Measurements from ENCODE around the gene MVD.

Gene MVD

DNA sequence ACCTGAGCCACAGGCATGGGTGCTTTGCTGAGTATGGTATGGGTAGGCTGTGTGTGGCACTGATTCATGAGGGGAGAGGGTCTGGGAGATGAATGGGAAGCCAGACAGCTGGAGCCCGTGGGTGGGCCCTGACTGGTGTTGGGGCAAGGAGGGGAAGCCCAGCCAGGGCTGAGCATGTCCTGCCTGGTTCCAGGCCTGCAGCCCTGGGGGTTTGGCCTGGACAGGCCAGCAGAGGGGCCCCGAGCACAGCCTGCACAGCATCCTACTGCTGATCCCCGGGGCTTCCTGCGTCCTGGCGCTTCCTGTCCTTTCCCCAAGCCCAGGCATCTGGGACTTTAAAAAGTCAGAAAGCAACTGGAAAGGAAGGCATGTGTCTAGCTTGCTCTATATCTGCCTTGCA is 4.6 kb upstream of the MVD start:
- TF ChIP-seq, protein P1, sequence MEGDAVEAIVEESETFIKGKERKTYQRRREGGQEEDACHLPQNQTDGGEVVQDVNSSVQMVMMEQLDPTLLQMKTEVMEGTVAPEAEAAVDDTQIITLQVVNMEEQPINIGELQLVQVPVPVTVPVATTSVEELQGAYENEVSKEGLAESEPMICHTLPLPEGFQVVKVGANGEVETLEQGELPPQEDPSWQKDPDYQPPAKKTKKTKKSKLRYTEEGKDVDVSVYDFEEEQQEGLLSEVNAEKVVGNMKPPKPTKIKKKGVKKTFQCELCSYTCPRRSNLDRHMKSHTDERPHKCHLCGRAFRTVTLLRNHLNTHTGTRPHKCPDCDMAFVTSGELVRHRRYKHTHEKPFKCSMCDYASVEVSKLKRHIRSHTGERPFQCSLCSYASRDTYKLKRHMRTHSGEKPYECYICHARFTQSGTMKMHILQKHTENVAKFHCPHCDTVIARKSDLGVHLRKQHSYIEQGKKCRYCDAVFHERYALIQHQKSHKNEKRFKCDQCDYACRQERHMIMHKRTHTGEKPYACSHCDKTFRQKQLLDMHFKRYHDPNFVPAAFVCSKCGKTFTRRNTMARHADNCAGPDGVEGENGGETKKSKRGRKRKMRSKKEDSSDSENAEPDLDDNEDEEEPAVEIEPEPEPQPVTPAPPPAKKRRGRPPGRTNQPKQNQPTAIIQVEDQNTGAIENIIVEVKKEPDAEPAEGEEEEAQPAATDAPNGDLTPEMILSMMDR (IDR thresholded peaks at IDR 0.05; ENCODE audit: low read depth, low read length): no peak

DNA sequence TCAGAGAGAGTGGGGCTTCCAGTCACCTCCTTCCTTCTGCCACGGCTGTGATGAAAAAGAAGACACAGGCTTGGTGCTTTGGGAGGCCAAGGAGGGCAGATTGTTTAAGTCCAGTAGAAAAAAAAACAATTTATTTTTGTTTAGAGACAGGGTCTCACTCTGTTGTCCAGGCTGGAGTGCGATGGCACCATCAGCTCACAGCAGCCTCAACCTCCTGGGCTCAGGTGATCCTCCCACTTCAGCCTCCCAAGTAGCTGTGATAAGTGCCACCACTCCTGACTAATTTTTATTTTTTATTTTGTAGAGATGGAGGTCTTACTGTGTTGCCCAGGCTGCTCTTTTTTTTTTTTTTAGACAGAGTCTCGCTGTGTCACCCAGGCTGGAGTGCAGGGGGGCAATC is 2.7 kb upstream of the MVD start:
- no peak overlapping the region for H3K4me3 ChIP-seq (ENCODE audit: low read depth, low read length)
- TF ChIP-seq, protein P1 (IDR thresholded peaks at IDR 0.05; ENCODE audit: low read depth, low read length): no peak

More for the DNA sequence above, 4.6 kb upstream of the MVD start:
- H3K4me3 ChIP-seq (ENCODE audit: low read depth, low read length): no peak overlapping the region

DNA sequence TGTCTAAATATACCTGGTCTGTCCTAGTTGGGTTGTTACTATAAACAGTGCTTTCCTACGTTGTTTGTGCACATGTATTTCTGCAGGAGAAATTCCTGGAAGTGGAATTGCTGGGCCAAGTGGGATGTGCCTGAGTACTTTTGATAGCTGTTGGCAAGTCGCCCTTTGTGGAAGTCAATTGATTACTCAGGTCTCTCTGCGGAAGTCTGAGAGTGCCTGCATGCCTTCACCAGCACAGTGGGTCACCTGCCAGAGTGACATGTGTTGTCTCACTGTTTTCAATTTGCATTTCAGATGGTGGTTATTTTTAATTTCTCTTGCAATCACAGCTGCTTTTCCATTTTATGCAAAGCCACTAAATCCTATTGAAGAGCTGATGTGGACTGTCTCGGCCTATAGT is 2.3 kb upstream of the MVD start:
- TF ChIP-seq, protein P1 (IDR thresholded peaks at IDR 0.05; ENCODE audit: low read depth, low read length): no peak
- no peak overlapping the region for H3K4me3 ChIP-seq (ENCODE audit: low read depth, low read length)

DNA sequence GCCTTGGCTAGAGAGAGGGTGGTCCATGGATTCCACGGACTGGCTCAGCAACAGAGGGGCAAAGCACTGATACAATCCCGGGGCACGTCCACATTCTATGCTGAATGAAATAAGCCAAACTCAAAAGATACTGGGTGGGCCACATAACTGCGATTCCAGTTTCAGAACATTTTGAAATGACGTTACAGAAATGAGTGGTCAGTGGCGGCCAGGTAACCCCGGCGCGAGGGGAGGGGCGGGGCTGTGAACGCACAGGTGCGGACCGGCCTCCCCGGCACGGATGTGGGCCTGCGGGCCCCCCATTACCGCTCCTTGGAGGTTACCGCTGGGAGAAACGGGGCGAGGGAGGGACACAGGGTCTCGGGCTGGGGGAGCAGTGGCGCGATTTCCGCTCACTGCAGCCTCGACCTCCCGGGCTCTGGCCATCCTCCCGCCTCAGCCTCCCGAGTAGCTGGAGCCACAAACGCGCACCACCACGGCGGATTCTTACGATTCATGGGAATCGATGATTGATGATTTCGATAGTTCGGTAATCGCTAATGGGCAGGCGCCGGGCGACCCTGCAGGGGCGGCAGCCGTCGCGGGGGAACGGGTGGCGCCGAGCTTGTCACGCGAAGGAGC is 559 bp downstream of the MVD start:
- TF ChIP-seq, protein P1 (IDR thresholded peaks at IDR 0.05; ENCODE audit: low read depth, low read length): no peak
- H3K4me3 ChIP-seq (ENCODE audit: low read depth, low read length): peak overlapping the region; percentile 89

DNA sequence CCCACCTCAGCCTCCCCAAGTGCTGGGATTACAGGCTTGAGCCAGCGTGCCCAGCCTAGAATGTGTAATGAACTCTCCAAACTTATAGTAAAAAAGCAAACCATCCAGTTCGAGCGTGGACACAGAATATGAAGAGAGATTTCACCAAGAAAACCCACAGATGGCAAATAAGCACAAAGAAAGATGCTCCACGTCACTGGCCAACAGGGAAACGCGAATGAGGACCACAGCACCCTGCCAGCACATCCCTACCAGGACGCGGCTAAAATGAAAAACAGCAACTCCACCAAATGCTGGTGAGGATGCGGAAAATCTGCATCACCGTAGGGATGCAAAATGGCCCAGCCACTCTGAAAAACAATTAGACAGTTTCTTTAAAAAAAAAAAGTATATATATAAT is 1.4 kb downstream of the MVD start:
- no peak overlapping the region for H3K4me3 ChIP-seq (ENCODE audit: low read depth, low read length)
- TF ChIP-seq, protein P1 (IDR thresholded peaks at IDR 0.05; ENCODE audit: low read depth, low read length): no peak

DNA sequence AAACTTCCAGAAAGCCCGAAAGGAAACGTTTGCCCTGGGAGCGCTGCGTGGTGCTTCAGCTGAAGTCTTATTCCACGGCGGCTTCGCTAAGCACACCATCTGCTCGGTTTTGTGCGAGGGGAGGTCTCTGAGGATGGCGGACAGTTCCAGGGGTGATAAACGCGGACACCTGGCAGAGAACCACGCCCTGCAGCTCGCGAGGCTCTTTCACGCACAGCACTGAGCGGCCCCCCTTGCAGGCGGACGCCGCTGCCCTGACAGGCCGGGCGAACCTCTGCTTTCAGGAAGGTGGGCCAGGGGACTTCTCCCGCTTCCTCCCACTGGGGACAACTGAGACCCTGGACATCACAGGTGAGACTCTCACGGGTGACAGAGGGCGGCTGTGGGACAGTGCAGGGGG is 3.7 kb downstream of the MVD start:
- H3K4me3 ChIP-seq (ENCODE audit: low read depth, low read length): no peak overlapping the region
- TF ChIP-seq, protein P1 (IDR thresholded peaks at IDR 0.05; ENCODE audit: low read depth, low read length): no peak

DNA sequence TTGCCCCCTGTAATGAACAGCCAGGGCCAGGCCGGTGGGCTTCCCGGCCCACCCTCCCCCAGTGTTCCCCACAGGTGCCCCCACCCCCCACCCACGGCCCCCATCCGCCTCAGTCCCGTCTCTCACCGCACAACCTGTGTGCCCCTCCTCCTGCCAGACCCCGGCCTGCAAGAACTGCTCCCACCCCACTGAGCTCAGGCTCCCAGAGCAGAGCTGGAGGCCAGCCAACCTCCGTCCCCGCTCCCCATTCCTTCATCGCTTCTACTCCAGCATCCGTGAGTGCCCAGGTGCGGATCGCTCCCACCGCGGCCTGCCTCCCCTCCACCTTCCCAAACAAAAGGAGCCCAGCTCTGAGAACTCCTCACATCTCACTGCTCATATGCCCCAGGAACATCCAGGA is 4.2 kb downstream of the MVD start:
- H3K4me3 ChIP-seq (ENCODE audit: low read depth, low read length): no peak overlapping the region
- TF ChIP-seq, protein P1 (IDR thresholded peaks at IDR 0.05; ENCODE audit: low read depth, low read length): no peak
